ENCODE data around the gene STRA8. TPM values are rescaled to one million over a fixed set of nuclear protein-coding genes. Genes with fewer than 3 reads are reported as not detected.

Gene STRA8
- total and polyA plus RNA-seq, 9 donors, result not detected

- TF ChIP-seq POLR2A (IDR thresholded peaks at IDR 0.05), result no peak
- no peak for TF ChIP-seq CTCF (IDR thresholded peaks at IDR 0.05)
- WGBS, 3 donors, result 87 to 92% (median 90%) methylated on average over 12 of the region's 12 CpGs
- Histone ChIP-seq H3K4me3 (no peak overlapping the region), H3K27me3 (no peaks in the 10 kb centered on the region), H3K27ac (no peak overlapping the region), H3K4me1 (ENCODE audit: insufficient read depth) (no peaks in the 10 kb centered on the region), H3K36me3 (no peaks in the 10 kb centered on the region), H3K9me3 (no peaks in the 10 kb centered on the region)
- no peak for DNase-seq
- intact Hi-C loops (cut with DNase I), result no loop called here
These were observed 46.8 kb upstream of the STRA8 start for GRCh38 chr7:135186841-135187253.

- no peaks in the 10 kb centered on the region for H3K9me3 ChIP-seq
- H3K36me3 ChIP-seq, result no peaks in the 10 kb centered on the region
- peak in 1 of 5 donors; percentile 10 for DNase-seq
- H3K27ac ChIP-seq, result no peak overlapping the region
- H3K4me3 ChIP-seq, result no peak overlapping the region
- TF ChIP-seq POLR2A (IDR thresholded peaks at IDR 0.05) (no peak), CTCF (IDR thresholded peaks at IDR 0.05) (no peak), EP300 (IDR thresholded peaks at IDR 0.05) (no peak)
- H3K4me1 ChIP-seq (ENCODE audit: insufficient read depth), result peaks cover 4% of the 10 kb centered on the region
- H3K27me3 ChIP-seq, result no peaks in the 10 kb centered on the region
- intact Hi-C loops (cut with DNase I), result no loop called here
- 95 to 97% (median 97%) methylated on average over 12 of the region's 12 CpGs for WGBS, 3 donors
These were observed 45.2 kb upstream of the STRA8 start for GRCh38 chr7:135188298-135188984.

GRCh38 chr7:135189221-135189662 is 44.4 kb upstream of the STRA8 start:
- DNase-seq, result peak in 1 of 5 donors; percentile 6
- no peak overlapping the region for H3K27ac ChIP-seq
- 90 to 95% (median 93%) methylated on average over 6 of the region's 6 CpGs for WGBS, 3 donors
- no peaks in the 10 kb centered on the region for H3K36me3 ChIP-seq
- H3K4me1 ChIP-seq (ENCODE audit: insufficient read depth), result peaks cover 9% of the 10 kb centered on the region
- intact Hi-C loops (cut with DNase I), result no loop called here
- H3K27me3 ChIP-seq, result no peaks in the 10 kb centered on the region
- H3K9me3 ChIP-seq, result no peaks in the 10 kb centered on the region
- no peak overlapping the region for H3K4me3 ChIP-seq
- no peak for TF ChIP-seq EP300 (IDR thresholded peaks at IDR 0.05)
- no peak for TF ChIP-seq POLR2A (IDR thresholded peaks at IDR 0.05)
- TF ChIP-seq CTCF (IDR thresholded peaks at IDR 0.05), result no peak

- intact Hi-C loops (cut with DNase I), result no loop called here
- Histone ChIP-seq H3K4me1 (ENCODE audit: insufficient read depth) (peaks cover 14% of the 10 kb centered on the region), H3K36me3 (no peaks in the 10 kb centered on the region), H3K27me3 (no peaks in the 10 kb centered on the region), H3K9me3 (no peaks in the 10 kb centered on the region), H3K27ac (no peak overlapping the region), H3K4me3 (no peak overlapping the region)
- TF ChIP-seq POLR2A (IDR thresholded peaks at IDR 0.05) (no peak), CTCF (IDR thresholded peaks at IDR 0.05) (no peak), EP300 (IDR thresholded peaks at IDR 0.05) (no peak)
- no peak for DNase-seq
- 23 to 46% (median 39%) methylated on average over 4 of the region's 4 CpGs for WGBS, 3 donors
These were observed 43.7 kb upstream of the STRA8 start for GRCh38 chr7:135189961-135190360.
